WI38 (cell line): ENCODE measurements around the gene SCARF1.

Experiments used
- H3K4me3 ChIP-seq: 2 replicates; pipeline ENCODE4 v1.5.1; 2011; ENCODE audit warnings: low read depth, mild to moderate bottlenecking, control low read depth, low read length
- CTCF ChIP-seq: IDR thresholded peaks from 2 replicates; pipeline ENCODE4 v1.5.1; 2012; ENCODE audit warnings: low read depth, mild to moderate bottlenecking, control low read depth, low read length

The SCARF1 gene

GRCh38 chr17:1650731-1651558 lies 5.4 kb upstream of the SCARF1 start:
- no peak overlapping the region for H3K4me3 ChIP-seq
- no peak for TF ChIP-seq CTCF

GRCh38 chr17:1649844-1650501 lies 4.4 kb upstream of the SCARF1 start, which contains the start of gene RILP:
RILP (minus strand) TSS chr17:1649866; CDS start chr17:1649804, 62 bp downstream.
- TF ChIP-seq CTCF, result no peak

GRCh38 chr17:1648963-1649843 lies 3.7 kb upstream of the SCARF1 start:
- peak overlapping the region; percentile 66 for H3K4me3 ChIP-seq
- TF ChIP-seq CTCF, result no peak; the same call in 1 of the 2 replicates

More at GRCh38 chr17:1649844-1650501, 4.4 kb upstream of the SCARF1 start, which contains the start of gene RILP:
- H3K4me3 ChIP-seq, result peak within 1 kb of the TSS; percentile 66

GRCh38 chr17:1648173-1648962 lies 2.8 kb upstream of the SCARF1 start:
- peak overlapping the region; percentile 20 for H3K4me3 ChIP-seq

GRCh38 chr17:1647802-1648171 lies 2.3 kb upstream of the SCARF1 start:
- no peak for TF ChIP-seq CTCF
- H3K4me3 ChIP-seq, result no peak overlapping the region

More at GRCh38 chr17:1648173-1648962, 2.8 kb upstream of the SCARF1 start:
- peak; percentile 80; the same call in 1 of the 2 replicates for TF ChIP-seq CTCF

- no peak overlapping the region for H3K4me3 ChIP-seq
- TF ChIP-seq CTCF, result no peak
Observed at GRCh38 chr17:1646199-1646875, 805 bp upstream of the SCARF1 start.
